GM18858 (cell line): ENCODE results near the gene LCE1D.

Experiments used
- ATAC-seq: cut with Tn5 transposase; IDR thresholded peaks from one replicate; pipeline ENCODE4 v1.9.1; 2021; ENCODE audit not compliant: unreplicated experiment

Gene LCE1D, protein sequence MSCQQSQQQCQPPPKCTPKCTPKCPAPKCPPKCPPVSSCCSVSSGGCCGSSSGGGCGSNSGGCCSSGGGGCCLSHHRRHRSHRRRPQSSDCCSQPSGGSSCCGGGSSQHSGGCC

DNA sequence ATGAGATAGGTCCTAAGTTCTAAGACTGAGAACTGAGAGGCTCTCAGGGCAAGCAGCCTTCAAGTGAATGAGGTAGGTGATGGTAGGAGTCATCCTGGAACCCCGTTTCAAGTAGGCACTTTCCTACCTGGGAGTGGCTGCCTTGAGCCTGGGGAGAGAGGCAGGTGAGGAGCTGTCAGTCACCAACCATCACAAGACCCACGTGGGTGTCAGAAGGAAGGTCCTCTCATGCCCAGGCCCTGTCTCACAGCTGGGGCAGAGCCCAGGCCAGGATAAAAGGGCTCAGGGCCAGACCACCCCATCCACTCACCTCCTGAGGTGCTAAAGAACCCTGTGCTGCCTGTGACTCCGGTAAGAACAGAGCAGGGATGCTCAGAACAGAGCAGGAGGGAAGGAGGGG, at the start of gene LCE1D:
Gene LCE1D (plus strand): TSS at position 301 of the 400 bp plus-strand sequence. CDS start 1,074 bp downstream, outside the sequence.
- no peak for ATAC-seq

DNA sequence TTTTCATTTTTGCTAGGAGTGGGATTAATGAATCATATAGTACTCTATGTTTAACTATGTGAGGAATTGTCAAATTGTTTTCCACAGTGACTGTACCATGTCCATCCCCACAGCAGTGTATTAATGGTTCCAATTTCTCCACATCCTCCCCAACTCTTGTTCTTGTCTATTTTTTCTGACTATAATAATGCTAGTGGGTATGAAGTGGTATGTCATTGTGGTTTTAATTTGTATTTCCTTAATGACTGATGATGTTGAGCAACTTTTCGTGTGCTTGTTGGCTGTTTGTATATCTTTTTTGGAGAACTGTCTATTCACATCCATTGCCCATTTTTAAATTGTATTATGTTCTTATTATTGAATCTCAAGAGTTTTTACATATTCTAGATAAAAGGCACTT, 48.7 kb upstream of the LCE1D start:
- ATAC-seq = no peak

DNA sequence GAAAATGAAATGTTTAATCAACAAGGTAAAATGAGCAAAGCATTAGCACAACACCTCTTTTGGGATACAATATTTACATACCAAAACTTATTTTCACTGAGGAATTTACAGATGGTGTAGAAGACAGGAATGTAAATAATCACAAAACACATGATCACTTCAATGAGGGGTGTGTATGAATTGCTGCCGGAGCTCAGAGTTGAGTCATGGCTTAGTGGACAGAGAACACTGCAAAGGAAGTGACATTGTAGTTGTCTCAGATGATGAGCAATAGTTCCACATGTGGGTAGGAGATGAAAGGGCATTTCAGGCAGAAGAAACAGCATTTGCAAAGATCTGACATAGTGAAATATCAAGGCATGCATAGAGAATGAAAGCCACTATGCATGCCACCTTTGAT, 44.3 kb upstream of the LCE1D start:
- no peak for ATAC-seq

DNA sequence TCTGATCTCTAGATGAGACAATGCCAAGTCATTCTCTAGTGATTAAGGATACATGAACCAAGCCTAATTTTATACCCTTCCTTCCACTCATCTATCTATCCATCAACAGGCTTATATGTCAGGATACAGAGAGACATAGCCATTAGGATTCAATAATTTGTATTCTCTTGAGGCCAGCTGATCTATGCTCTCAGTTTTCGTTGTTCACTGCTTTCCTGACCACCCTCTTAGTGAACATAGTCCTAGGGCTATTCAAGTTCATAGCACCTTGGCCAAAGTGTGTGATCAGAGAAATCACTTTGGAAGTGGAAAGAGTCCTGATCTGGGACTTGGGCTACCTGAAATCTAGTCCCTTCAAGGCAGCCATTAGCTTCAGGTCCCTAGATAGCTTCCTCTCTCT, 42.9 kb upstream of the LCE1D start:
- ATAC-seq = no peak

DNA sequence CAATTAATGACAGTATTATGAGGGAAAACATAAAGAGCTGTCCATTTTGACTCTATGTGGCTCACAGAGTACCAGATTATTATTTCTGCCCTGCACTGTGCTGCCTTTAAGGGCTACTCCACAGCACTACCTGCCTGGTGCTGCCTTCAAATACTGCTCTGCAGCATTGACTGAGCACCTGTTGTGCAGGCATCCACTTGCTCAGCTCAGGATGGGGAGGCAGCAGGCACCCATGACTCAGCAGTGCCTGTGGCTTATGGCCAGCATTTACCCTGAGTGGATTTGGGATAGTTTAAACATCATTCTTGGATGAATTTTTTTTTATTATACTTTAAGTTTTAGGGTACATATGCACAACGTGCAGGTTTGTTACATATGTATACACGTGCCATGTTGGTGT, 39.6 kb upstream of the LCE1D start:
- ATAC-seq = no peak

DNA sequence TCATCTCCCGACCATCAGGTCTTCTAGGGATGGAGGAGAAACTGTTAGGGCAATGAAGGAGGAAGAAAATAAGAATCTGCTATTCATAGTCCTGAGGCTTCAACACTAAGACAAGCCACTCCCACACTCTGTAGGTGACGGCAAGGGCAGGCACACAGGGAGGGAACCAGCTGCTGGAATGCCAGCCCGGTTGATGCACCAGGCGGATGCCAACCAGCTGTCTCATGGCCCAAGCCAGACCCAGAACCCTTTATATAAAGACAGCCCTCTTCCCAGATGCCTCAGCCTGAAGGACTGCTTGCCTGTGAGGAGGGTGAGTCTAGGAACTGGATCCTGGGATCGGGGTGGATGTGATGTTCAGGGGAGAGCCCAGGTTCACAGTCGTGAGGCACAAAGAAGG, 38.8 kb upstream of the LCE1D start, which contains the start of gene KPRP:
Gene KPRP (plus strand): TSS at position 279 of the 400 bp plus-strand sequence. CDS start 1,564 bp downstream, outside the sequence.
- ATAC-seq = no peak

DNA sequence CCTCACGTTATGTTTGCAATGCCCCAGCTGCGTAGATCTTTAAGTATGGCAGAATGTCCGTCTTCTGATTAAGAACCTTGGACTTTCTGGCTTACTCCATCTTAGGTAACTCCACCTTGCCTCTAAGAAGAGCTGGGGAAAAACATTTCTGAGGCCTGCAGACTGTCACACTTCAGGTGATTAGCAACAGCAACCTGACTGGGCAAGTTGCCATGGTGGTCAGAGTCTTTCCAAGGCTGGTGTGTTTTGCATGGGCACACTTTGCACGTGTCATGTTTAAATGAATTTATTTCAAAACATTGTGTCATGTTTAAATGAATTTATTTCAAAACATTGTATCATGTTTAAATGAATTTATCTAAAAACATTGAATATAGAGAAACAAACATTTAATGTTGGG, 37.9 kb upstream of the LCE1D start:
- ATAC-seq = no peak

DNA sequence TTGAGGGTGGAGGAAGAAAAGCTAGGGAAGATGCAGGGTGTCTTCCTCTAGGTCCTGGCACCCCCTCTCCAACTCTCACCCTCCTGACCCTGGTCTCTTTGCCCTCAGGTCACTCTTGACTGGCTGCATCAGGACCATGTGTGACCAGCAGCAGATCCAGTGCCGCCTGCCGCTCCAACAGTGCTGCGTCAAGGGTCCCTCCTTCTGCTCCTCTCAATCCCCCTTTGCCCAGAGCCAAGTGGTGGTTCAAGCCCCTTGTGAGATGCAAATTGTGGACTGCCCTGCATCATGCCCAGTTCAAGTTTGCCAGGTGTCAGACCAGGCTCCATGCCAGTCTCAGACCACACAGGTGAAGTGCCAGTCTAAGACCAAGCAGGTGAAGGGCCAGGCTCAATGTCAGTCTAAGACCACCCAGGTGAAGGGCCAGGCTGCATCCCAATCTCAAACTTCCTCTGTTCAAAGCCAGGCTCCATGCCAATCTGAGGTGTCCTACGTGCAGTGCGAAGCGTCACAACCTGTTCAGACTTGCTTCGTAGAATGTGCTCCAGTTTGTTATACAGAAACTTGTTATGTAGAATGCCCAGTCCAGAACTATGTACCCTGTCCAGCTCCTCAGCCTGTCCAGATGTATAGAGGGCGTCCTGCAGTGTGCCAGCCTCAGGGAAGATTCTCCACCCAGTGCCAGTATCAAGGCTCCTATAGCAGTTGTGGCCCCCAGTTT, 36.9 kb upstream of the LCE1D start:
- no peak for ATAC-seq

DNA sequence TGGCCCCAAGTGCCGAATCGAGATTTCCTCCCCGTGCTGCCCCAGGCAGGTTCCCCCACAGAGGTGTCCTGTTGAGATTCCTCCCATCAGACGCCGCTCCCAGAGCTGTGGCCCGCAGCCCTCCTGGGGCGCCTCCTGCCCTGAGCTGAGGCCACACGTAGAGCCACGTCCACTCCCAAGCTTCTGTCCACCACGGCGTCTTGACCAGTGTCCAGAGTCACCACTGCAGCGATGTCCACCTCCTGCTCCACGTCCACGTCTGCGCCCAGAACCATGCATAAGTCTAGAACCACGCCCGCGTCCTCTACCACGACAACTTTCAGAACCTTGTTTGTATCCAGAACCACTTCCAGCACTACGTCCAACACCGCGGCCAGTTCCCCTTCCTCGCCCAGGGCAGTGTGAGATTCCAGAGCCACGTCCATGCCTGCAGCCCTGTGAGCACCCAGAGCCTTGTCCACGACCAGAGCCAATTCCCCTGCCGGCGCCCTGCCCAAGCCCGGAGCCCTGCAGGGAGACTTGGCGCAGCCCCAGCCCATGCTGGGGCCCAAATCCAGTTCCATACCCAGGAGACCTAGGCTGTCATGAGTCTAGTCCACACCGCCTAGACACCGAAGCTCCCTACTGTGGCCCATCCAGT, 35.9 kb upstream of the LCE1D start:
- ATAC-seq = no peak

DNA sequence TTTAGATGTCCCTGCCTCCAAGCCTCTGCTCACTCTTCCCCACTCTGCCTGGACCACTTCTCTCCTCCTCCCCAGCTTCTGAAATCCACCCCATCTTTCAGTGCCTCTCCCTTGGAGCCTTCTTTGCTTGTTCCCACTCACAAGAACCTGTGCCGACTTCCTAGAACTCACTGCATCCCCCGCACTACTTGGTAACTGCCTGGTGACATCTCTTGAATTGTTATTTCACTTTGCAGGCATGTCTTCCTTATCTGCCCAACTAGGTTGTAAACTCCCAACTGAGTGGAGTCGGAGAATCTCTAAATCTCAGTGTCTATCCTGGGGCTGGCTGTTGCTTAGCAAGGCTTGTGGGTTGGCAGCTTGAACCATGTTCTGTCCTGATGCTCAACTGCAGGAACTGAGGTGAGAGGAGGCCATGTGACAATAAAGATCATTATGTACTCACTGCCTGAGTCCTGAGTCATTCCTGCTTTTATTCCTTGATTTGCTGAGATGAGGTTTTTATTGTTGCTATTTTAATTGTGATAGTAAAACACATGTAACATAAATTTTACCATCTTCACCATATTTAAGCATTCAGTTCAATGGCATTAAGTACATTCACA, 34.8 kb upstream of the LCE1D start:
- ATAC-seq = no peak

DNA sequence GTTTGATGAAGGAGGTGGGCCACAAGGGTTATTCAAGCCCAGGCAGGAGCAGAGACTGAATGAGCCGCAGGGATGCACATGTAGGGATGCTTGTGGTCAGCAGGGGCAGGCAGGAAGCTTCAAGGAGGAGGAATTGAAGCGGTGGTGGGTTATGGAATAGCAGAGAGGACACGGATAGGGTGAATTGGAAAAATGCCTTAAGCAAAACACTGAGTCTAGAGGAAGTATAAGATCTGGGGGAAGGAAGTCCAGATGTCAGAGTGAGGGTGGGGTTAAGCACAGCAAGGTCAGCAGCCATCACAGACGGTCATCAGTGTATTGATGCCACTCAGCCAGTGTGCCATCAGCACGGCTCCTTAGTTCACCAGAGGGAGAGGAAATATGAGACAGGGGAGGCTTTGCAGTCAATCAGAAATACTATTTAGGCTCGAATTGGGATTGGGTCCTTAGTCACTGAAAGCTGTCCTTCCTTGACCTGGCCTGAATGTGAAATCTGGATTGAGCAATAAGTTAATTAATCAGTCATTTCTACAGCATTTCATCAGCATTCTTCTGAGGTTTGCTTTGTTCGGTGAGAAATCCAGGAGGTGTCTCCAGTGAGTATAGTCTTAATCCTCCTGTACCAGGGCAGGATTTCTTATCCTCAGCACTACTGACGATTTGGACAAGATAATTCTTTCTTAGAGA, 27.5 kb upstream of the LCE1D start:
- ATAC-seq = no peak

DNA sequence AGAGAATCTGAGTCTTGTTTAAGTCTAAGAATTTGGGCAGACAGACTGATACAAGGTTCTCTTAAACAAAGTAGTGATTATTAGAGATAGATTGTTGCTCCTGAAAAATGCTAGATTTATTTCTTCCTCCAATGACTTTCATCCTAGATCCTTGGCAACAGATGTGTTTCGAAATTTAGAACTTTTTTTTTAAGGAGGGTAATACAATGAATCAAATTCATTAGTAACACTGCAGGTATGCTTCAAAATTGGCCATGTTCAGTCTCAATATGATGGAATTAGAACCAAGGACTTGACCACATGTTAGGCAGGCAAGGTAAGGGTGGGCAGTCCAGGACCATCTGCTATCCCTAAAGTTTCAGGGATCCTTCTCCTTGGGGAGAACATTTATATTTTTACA, 26.1 kb upstream of the LCE1D start:
- ATAC-seq = no peak

DNA sequence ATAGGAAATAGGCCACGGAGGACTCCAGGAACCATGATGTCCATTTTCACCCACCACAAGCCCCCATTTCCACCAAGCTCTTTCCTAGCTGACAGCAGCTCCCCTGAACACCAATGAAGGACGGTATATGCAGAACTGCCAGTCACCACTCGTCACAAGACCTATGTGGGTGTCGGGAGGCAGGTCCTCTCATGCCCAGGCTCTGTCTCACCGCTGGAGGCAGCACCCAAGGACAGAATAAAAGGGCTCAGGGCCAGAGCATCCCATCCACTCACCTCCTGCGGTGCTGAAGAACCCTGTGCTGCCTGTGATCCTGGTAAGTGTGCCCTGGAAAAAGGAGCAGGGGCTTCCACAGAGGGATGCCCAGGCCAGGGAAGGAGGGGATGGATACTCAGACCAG, 21.6 kb upstream of the LCE1D start, which contains the start of gene LCE1F:
Gene LCE1F (plus strand): TSS at position 266 of the 400 bp plus-strand sequence. CDS start 1,232 bp downstream, outside the sequence.
- no peak for ATAC-seq

DNA sequence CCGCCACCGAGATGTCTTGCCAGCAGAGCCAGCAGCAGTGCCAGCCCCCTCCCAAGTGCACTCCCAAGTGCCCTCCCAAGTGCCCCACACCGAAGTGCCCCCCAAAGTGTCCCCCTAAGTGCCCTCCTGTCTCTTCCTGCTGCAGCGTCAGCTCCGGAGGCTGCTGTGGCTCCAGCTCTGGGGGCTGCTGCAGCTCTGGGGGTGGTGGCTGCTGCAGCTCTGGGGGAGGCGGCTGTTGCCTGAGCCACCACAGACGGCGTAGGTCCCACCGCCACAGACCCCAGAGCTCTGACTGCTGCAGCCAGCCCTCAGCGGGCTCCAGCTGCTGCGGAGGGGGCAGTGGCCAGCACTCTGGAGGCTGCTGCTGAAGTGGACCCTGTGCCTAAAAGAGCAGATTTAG, 20.2 kb upstream of the LCE1D start:
- ATAC-seq = no peak

DNA sequence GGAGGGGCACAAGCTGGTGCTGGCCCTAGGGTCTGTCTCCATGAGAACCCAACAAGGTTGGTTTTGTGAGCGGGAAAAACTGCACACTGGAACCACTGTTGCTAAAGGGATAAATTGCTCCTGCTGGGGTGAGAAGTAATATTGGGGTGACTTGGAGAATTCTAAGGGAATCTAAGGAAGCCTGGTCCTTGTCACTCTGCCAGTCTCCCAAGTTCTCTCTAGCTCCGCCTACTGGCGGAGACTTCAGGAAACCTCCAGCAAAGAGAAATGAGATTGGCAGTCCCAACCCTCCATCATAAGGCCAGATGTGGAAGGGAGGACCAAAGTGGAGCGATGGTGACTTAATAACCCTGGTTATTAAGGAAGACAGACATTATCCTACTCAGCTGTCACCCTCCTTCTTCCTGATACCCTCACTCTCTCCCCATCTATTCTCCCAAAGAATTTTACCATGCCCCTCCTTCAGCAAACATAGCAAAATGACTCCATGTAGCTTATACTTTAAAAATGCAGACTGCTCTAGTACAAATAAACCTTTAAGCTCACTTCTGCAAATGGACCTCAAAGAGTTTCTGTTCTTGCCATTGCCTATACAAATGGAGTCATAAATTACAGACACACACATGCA, 18.9 kb upstream of the LCE1D start:
- no peak for ATAC-seq

DNA sequence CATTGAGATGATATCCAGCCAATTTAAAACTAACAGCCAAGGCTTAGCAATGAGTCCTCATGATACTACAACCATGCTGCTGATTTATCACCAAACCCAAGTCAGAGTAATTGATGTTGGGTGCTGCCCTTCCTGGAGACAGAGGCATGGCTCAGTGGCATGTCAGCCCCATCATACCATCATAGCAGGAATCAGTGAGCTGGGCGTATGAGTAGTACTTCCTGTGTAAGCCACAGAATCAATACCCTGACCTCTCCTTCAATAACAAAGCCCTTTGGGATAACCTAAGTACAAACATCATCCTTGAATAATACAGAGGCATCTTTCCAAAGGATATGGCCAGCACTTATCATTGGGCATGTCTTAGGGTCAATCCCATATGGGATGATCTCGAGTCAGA, 13.4 kb upstream of the LCE1D start:
- no peak for ATAC-seq

DNA sequence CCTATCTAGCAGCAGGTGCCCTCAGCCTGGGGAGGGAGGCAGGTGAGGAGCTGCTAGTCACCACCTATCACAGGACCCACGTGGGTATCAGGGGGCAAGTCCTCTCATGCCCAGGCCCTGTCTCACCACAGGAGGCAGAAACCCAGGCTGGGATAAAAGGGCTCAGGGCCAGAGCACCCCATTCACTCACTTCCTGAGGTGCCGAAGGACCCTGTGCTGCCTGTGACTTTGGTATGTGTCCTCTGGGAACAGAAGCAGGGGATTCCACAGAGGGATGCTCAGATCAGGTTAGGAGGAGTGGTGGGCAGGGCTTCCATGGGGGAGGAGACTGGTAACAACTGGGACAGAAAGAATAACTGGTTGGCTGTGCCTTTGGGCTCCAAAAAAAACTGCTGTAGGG, 10.4 kb upstream of the LCE1D start, which contains the start of gene LCE1E:
Gene LCE1E (plus strand): TSS at position 181 of the 400 bp plus-strand sequence. CDS start 1,043 bp downstream, outside the sequence.
- ATAC-seq = no peak

DNA sequence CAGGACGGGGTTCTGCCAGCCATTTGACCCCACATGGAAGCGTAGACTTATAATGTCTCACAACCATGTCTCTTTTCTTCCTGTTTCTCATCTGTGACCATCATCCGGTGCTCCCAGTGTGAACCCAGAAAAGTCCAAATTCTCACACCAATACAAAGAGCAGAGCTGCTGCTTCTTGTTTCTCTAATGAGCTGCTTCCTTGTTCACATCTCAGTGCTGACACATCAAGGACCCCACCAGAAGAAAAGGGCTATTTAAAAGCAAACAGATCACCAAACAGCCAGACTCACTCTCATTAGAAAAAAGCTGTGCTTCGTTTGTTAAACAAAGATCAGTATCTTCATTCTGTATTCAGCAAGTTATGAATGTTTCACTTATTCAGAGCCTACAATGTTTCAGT, 835 bp upstream of the LCE1D start:
- no peak for ATAC-seq

DNA sequence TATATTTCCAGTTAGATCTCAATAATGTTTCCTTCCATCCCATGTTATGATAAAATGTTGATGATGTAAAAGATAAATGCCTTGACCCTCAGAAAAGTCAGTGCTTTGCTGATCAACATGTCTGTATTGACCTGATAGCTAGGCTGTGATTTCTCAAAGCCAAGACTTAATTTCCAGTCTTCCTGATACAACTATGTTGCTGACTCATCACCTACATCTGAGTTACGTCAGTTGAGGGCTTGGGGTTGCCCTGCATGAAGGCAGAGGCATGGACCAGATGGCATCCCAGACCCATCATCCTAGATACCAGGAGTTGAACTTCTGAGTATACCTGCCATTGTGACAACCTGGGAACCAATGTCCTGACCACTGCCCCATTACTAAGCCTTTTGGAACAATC, 4.8 kb downstream of the LCE1D start:
- ATAC-seq = no peak

DNA sequence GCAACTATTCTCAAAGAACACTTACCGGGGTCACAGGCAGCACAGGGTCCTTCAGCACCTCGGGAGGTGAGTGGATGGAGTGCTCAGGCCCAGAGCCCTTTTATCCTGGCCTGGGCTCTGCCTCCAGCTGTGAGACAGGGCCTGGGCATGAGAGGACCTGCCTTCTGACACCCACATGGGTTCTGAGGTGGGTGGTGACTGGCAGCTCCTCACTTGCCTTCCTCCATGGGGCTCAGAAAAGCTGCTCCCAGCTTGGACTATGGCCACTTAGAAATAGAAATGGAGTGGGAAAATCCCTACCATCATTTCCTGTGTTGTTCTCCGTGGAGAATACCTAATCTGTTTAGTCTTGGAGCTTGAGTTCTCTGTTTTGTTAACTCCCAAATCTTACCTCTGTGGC, 10.1 kb downstream of the LCE1D start, which contains the start of gene LCE1C:
Gene LCE1C (minus strand): TSS at position 76 of the 400 bp plus-strand sequence. CDS start 1,173 bp downstream, outside the sequence.
- ATAC-seq = no peak

DNA sequence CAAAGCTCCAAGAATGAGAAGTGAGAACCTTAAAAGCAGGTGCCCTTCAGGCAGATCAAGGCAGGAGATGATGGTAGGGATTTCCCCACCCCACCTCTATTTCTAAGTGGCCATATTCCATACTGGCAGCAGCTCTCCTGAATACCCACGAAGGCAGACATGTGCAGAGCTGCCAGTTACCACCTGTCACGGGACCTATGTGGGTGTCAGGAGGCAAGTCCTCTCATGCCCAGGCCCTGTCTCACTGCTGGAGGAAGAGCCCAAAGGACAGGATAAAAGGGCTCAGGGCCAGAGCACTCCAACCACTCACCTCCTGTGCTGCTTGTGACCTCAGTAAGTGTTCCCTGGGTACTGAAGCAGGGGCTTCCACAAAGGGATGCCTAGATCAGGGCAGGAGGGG, 14.5 kb downstream of the LCE1D start:
- ATAC-seq = no peak
